H9 (cell line): ENCODE results near the gene ULBP3. TPM values are rescaled to one million over a fixed set of nuclear protein-coding genes. Genes with fewer than 3 reads are reported as not detected.

Experiments
- DNase-seq: peaks from one replicate; pipeline ENCODE4 v3.0.0-alpha.2; 2017
- H2AFZ ChIP-seq: one replicate; pipeline ENCODE4 v1.6.1; 2013; ENCODE audit warnings: mild to moderate bottlenecking, low read length, control low read depth, moderate library complexity
- H2AK5ac ChIP-seq: 2 replicates; pipeline ENCODE4 v1.6.1; 2013; ENCODE audit warnings: low read length, control low read depth, mixed read lengths; ENCODE audit not compliant: insufficient read length
- H2BK120ac ChIP-seq: one replicate; pipeline ENCODE4 v1.6.1; 2013; ENCODE audit warnings: low read depth, mild to moderate bottlenecking, low read length, control low read depth, inconsistent platforms; ENCODE audit not compliant: poor library complexity, severe bottlenecking
- H2BK12ac ChIP-seq: 2 replicates; pipeline ENCODE4 v1.6.1; 2013; ENCODE audit warnings: low read length, control low read depth, mixed read lengths, low read depth; ENCODE audit not compliant: insufficient read length
- H2BK15ac ChIP-seq: 2 replicates; pipeline ENCODE4 v1.6.1; 2013; ENCODE audit warnings: low read depth, low read length, control low read depth
- H2BK20ac ChIP-seq: one replicate; pipeline ENCODE4 v1.6.1; 2013; ENCODE audit warnings: low read depth, mild to moderate bottlenecking, low read length, control low read depth, inconsistent platforms; ENCODE audit not compliant: poor library complexity, severe bottlenecking
- H2BK5ac ChIP-seq: 2 replicates; pipeline ENCODE4 v1.6.1; 2013; ENCODE audit warnings: low read length, control low read depth, mixed read lengths; ENCODE audit not compliant: insufficient read length
- H3K14ac ChIP-seq: 2 replicates; pipeline ENCODE4 v1.6.1; 2013; ENCODE audit warnings: low read length, control low read depth; ENCODE audit not compliant: insufficient read depth
- H3K18ac ChIP-seq: 2 replicates; pipeline ENCODE4 v1.6.1; 2013; ENCODE audit warnings: low read depth, mild to moderate bottlenecking, mixed read lengths, low read length, control low read depth; ENCODE audit not compliant: insufficient read length
- H3K23ac ChIP-seq: 2 replicates; pipeline ENCODE4 v1.6.1; 2013; ENCODE audit warnings: low read length, control low read depth, mixed read lengths, low read depth; ENCODE audit not compliant: insufficient read length
- H3K23me2 ChIP-seq: 2 replicates; pipeline ENCODE4 v1.6.1; 2013; ENCODE audit warnings: low read depth, mild to moderate bottlenecking, mixed read lengths, low read length, control low read depth; ENCODE audit not compliant: insufficient read length, poor library complexity, severe bottlenecking
- H3K27ac ChIP-seq: 2 replicates; pipeline ENCODE4 v1.5.1; 2013; ENCODE audit warnings: low read length, control low read depth, mixed read lengths, low read depth; ENCODE audit not compliant: insufficient read length
- H3K27me3 ChIP-seq: 2 replicates; pipeline ENCODE4 v1.6.1; 2013; ENCODE audit warnings: low read length, control low read depth, inconsistent platforms; ENCODE audit not compliant: insufficient read depth
- H3K4ac ChIP-seq: 2 replicates; pipeline ENCODE4 v1.6.1; 2013; ENCODE audit warnings: low read depth, mild to moderate bottlenecking, control low read depth, inconsistent platforms, low read length, moderate library complexity
- H3K4me1 ChIP-seq: 2 replicates; pipeline ENCODE4 v1.6.1; 2013; ENCODE audit warnings: low read length, control low read depth, inconsistent platforms; ENCODE audit not compliant: insufficient read depth
- H3K4me2 ChIP-seq: 2 replicates; pipeline ENCODE4 v1.6.1; 2013; ENCODE audit warnings: low read length, control low read depth, mixed read lengths; ENCODE audit not compliant: insufficient read length, insufficient read depth
- H3K56ac ChIP-seq: 2 replicates; pipeline ENCODE4 v1.6.1; 2013; ENCODE audit warnings: low read depth, mild to moderate bottlenecking, mixed read lengths, low read length, control low read depth; ENCODE audit not compliant: insufficient read length
- H3K79me1 ChIP-seq: 2 replicates; pipeline ENCODE4 v1.6.1; 2013; ENCODE audit warnings: low read depth, mild to moderate bottlenecking, moderate library complexity, low read length, control low read depth, inconsistent platforms; ENCODE audit not compliant: insufficient read depth, poor library complexity, severe bottlenecking
- H3K79me2 ChIP-seq: 2 replicates; pipeline ENCODE4 v1.6.1; 2013; ENCODE audit warnings: low read length, control low read depth, inconsistent platforms; ENCODE audit not compliant: insufficient read depth
- H3K9ac ChIP-seq: 2 replicates; pipeline ENCODE4 v1.6.1; 2013; ENCODE audit warnings: low read length, control low read depth, mixed read lengths; ENCODE audit not compliant: insufficient read length; ENCODE audit errors: extremely low read depth
- H3K9me3 ChIP-seq: one replicate; pipeline ENCODE4 v1.6.1; 2013; ENCODE audit warnings: low read depth, low read length, inconsistent platforms; ENCODE audit not compliant: control insufficient read depth
- H3T11ph ChIP-seq: one replicate; pipeline ENCODE4 v1.6.1; 2013; ENCODE audit warnings: mild to moderate bottlenecking, low read length, control low read depth, inconsistent platforms
- H4K20me1 ChIP-seq: one replicate; pipeline ENCODE4 v1.6.1; 2013; ENCODE audit not compliant: control insufficient read depth, insufficient read length, insufficient read depth
- H4K5ac ChIP-seq: 2 replicates; pipeline ENCODE4 v1.6.1; 2013; ENCODE audit warnings: low read depth, mild to moderate bottlenecking, mixed read lengths, low read length, control low read depth; ENCODE audit not compliant: insufficient read length
- H4K8ac ChIP-seq: replicated peaks from 2 replicates; pipeline ENCODE4 v1.6.1; 2013; ENCODE audit warnings: low read length, control low read depth, mixed read lengths, low read depth; ENCODE audit not compliant: insufficient read length
- H4K91ac ChIP-seq: 2 replicates; pipeline ENCODE4 v1.6.1; 2013; ENCODE audit warnings: low read depth, mild to moderate bottlenecking, moderate library complexity, mixed read lengths, low read length, control low read depth; ENCODE audit not compliant: insufficient read length
- H3K27ac Mint-ChIP-seq, 3 experiments: 2 replicates in 2 of 3; 3 replicates in 1 of 3; pipeline ENCODE4 v1.8.0; 2020 to 2021; ENCODE audit warnings: mixed read lengths in 3 of 3, mild to moderate bottlenecking in 1 of 3, moderate library complexity in 1 of 3
- H3K27me3 Mint-ChIP-seq: 2 replicates; pipeline ENCODE4 v1.8.0; 2021; ENCODE audit warnings: low read depth, mild to moderate bottlenecking, moderate library complexity, mixed read lengths
- H3K36me3 Mint-ChIP-seq, 3 experiments: 2 replicates in 2 of 3; 3 replicates in 1 of 3; pipeline ENCODE4 v1.8.0; 2020 to 2021; ENCODE audit warnings: low read depth in 3 of 3, mixed read lengths in 3 of 3; ENCODE audit not compliant: insufficient read depth in 1 of 3
- H3K4me1 Mint-ChIP-seq, 2 experiments: 2 replicates each; pipeline ENCODE4 v1.8.0; 2020; ENCODE audit warnings: mixed read lengths in 2 of 2
- H3K4me3 Mint-ChIP-seq, 2 experiments: 2 replicates in 1 of 2; 3 replicates in 1 of 2; pipeline ENCODE4 v1.8.0; 2020 to 2021; ENCODE audit warnings: mild to moderate bottlenecking in 2 of 2, mixed read lengths in 2 of 2, moderate library complexity in 1 of 2
- H3K9me3 Mint-ChIP-seq, 2 experiments: 2 replicates in 1 of 2; 3 replicates in 1 of 2; pipeline ENCODE4 v1.8.0; 2020; ENCODE audit warnings: mild to moderate bottlenecking in 2 of 2, mixed read lengths in 2 of 2, moderate library complexity in 1 of 2
- whole genome bisulfite sequencing: extraction: QIAGEN DNeasy Blood & Tissue Kit; methylation state at CpG from one replicate; pipeline ENCODE4 v1.1.7; 2013; ENCODE audit warnings: missing lambda C conversion rate, low lambda C conversion rate, mixed read lengths; ENCODE audit not compliant: insufficient read length; ENCODE audit errors: extremely low coverage; 5-methylcytosine and 5-hydroxymethylcytosine counted together
- total RNA-seq: library from RNA; stranded (reverse); gene quantifications from 2 replicates; pipeline ENCODE4 v1.2.1, GENCODE V29; 2021
- TF ChIP-seq, protein P1 (sequence below): fragments of 200-600 bp; sonication (generic); conservative IDR thresholded peaks from 3 replicates; pipeline ENCODE4 v1.8.0; 2021; ENCODE audit warnings: antibody characterized with exemption, mild to moderate bottlenecking

The ULBP3 gene
- total RNA-seq, 1 experiment from 2014 or later: 5.8 TPM

DNA sequence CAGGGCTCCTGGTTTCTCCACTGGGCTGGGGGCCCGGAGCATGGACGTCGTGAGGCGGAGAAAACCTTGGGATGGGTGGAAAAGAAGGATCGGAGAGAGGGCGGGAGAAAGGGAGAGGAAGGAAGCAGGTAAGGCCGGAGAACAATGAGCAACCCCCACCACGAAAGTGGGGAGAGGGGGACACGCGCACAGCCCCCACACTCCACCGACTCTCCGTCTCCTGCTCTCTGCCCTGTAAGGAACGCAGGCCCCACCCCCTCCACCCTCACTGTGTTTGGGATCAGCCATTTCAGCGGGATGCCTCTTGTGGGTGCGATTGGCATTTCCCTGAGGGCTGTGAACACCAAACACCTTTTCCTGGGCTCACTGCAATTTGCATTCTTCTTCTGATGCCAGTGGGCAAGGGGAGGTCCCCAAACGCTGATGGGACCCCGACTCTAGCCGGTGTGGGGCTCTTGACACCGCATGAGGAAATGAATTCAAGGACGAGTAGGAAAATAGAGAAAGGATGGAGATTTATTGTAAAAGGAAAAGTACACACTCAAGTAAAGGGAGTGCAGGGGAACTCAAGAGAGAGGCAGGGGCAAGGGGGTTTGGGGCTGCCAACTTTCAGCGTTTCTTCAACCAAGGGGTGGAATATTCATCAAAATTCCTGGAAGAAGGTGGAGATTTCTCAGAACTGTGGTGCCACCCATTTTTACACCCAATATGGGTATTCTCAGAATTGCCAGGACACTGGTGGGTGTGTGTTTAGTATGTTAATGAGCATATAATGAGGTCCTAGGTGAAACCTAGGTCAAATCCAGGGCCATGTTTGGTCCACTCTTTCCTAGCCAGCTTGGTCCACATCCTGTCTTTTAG, 30.5 kb downstream of the ULBP3 start:
- no peak overlapping the region for H2AFZ ChIP-seq
- H3K4me2 ChIP-seq: peak overlapping the region; percentile 66
- no peak overlapping the region for H4K91ac ChIP-seq
- Mint-ChIP-seq H3K4me3 (peak overlapping the region; percentile 57 to 81), H3K27ac (peak overlapping the region in 1 of 3 experiments; percentile 92; a peak in 1 of 7 replicates), H3K9me3 (no peaks in the 10 kb centered on the region; a peak in 1 of 5 replicates), H3K27me3 (peaks cover 98% of the 10 kb centered on the region), H3K4me1 (peaks cover 8 to 9% of the 10 kb centered on the region in 2 experiments), H3K36me3 (no peaks in the 10 kb centered on the region; a peak in 1 of 7 replicates)
- no CpG with 5 or more reads among the region's 21 CpGs for WGBS
- no peak overlapping the region for H2BK12ac ChIP-seq
- no peak overlapping the region for H3T11ph ChIP-seq
- H3K4me1 ChIP-seq: no peaks in the 10 kb centered on the region
- no peaks in the 10 kb centered on the region for H3K79me2 ChIP-seq
- H3K23me2 ChIP-seq: peaks cover 4% of the 10 kb centered on the region
- H2BK15ac ChIP-seq: no peak overlapping the region
- H3K18ac ChIP-seq: no peak overlapping the region
- no peak overlapping the region for H4K8ac ChIP-seq
- no peak overlapping the region for H2BK20ac ChIP-seq
- H4K5ac ChIP-seq: no peak overlapping the region
- no peaks in the 10 kb centered on the region for H3K9me3 ChIP-seq
- peak; percentile 54 for DNase-seq
- TF ChIP-seq, protein P1, sequence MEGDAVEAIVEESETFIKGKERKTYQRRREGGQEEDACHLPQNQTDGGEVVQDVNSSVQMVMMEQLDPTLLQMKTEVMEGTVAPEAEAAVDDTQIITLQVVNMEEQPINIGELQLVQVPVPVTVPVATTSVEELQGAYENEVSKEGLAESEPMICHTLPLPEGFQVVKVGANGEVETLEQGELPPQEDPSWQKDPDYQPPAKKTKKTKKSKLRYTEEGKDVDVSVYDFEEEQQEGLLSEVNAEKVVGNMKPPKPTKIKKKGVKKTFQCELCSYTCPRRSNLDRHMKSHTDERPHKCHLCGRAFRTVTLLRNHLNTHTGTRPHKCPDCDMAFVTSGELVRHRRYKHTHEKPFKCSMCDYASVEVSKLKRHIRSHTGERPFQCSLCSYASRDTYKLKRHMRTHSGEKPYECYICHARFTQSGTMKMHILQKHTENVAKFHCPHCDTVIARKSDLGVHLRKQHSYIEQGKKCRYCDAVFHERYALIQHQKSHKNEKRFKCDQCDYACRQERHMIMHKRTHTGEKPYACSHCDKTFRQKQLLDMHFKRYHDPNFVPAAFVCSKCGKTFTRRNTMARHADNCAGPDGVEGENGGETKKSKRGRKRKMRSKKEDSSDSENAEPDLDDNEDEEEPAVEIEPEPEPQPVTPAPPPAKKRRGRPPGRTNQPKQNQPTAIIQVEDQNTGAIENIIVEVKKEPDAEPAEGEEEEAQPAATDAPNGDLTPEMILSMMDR: 0 out of 3 replicates have a peak, but pooled peaks have one; percentile 14
- no peak overlapping the region for H3K9ac ChIP-seq
- H2BK5ac ChIP-seq: no peak overlapping the region
- H4K20me1 ChIP-seq: no peaks in the 10 kb centered on the region
- H3K27ac ChIP-seq: no peak overlapping the region
- H3K4ac ChIP-seq: no peak overlapping the region
- H2BK120ac ChIP-seq: no peak overlapping the region
- no peak overlapping the region for H3K56ac ChIP-seq
- H2AK5ac ChIP-seq: no peak overlapping the region
- H3K14ac ChIP-seq: no peak overlapping the region
- peaks cover 52% of the 10 kb centered on the region for H3K27me3 ChIP-seq
- no peak overlapping the region for H3K23ac ChIP-seq
- H3K79me1 ChIP-seq: no peaks in the 10 kb centered on the region
